Vagina (tissue), 2 donors: ENCODE measurements around the gene BRICD5.

Source experiments
- POLR2AphosphoS5 ChIP-seq, 2 donors: sonication (generic); formaldehyde crosslinking; IDR thresholded peaks; one replicate each; pipeline ENCODE4 v1.9.0; 2017; ENCODE audit warnings: antibody characterized with exemption in 2 of 2, mild to moderate bottlenecking in 2 of 2, low read depth in 1 of 2; ENCODE audit not compliant: insufficient read depth in 1 of 2
- TF ChIP-seq, protein P1 (sequence below), 3 experiments: fragments of 450-650 bp in 2 of 3; fragments of 200-600 bp in 1 of 3; sonication (generic) in 1 of 3; IDR thresholded peaks; one replicate each; pipeline ENCODE4 v1.5.1; 2017 to 2019; ENCODE audit warnings: antibody characterized with exemption in 3 of 3, mild to moderate bottlenecking in 2 of 3, moderate library complexity in 2 of 3

DNA sequence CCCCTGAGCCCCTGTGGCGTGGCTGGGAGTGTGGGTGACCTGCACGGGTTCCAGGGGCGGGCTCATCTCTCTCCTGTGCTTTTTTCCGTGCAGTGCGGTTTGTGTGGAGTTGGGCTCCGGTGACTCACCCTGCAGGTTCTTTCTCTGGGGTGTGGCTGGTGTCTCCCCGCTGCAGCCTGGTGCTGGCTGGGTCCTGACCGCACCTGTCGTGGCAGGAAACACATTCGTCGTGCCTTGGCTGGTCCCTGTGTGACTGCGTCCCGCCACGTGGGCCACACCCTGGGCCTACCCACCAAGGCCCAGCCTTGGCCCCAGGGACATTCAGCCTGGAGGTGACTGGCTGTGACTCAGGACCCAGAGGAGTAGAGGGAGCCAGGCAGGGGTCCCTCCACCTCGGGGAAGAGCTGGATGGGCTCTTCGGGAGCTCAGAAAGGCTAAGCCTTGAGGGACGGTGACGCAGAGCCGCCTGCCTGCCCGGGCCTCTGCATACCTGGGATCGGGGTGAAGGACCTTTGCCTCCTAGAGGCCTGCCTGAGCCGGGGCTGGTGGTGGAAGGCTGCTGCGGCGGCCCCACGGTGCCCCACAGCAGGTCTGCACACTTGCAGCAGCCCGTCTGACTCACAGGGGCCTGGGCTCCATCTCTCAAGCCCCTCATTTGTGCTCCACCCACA, 47.3 kb downstream of the BRICD5 start:
- peak; percentile 47 to 75 for TF ChIP-seq POLR2AphosphoS5 (IDR thresholded peaks at IDR 0.05; ENCODE audit: insufficient read depth in 1 of 2, low read depth in 1 of 2)
- TF ChIP-seq, protein P1, sequence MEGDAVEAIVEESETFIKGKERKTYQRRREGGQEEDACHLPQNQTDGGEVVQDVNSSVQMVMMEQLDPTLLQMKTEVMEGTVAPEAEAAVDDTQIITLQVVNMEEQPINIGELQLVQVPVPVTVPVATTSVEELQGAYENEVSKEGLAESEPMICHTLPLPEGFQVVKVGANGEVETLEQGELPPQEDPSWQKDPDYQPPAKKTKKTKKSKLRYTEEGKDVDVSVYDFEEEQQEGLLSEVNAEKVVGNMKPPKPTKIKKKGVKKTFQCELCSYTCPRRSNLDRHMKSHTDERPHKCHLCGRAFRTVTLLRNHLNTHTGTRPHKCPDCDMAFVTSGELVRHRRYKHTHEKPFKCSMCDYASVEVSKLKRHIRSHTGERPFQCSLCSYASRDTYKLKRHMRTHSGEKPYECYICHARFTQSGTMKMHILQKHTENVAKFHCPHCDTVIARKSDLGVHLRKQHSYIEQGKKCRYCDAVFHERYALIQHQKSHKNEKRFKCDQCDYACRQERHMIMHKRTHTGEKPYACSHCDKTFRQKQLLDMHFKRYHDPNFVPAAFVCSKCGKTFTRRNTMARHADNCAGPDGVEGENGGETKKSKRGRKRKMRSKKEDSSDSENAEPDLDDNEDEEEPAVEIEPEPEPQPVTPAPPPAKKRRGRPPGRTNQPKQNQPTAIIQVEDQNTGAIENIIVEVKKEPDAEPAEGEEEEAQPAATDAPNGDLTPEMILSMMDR (IDR thresholded peaks at IDR 0.05) = no peak
